Measurements from ENCODE around the gene PRXL2A. TPM values are rescaled to one million over a fixed set of nuclear protein-coding genes. Genes with fewer than 3 reads are reported as not detected.

The PRXL2A gene, protein sequence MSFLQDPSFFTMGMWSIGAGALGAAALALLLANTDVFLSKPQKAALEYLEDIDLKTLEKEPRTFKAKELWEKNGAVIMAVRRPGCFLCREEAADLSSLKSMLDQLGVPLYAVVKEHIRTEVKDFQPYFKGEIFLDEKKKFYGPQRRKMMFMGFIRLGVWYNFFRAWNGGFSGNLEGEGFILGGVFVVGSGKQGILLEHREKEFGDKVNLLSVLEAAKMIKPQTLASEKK
- 43.9 to 47.6 TPM (median 45.0 TPM) in 5 replicates for total RNA-seq (2022; extraction: Qiagen RNA extraction)

DNA sequence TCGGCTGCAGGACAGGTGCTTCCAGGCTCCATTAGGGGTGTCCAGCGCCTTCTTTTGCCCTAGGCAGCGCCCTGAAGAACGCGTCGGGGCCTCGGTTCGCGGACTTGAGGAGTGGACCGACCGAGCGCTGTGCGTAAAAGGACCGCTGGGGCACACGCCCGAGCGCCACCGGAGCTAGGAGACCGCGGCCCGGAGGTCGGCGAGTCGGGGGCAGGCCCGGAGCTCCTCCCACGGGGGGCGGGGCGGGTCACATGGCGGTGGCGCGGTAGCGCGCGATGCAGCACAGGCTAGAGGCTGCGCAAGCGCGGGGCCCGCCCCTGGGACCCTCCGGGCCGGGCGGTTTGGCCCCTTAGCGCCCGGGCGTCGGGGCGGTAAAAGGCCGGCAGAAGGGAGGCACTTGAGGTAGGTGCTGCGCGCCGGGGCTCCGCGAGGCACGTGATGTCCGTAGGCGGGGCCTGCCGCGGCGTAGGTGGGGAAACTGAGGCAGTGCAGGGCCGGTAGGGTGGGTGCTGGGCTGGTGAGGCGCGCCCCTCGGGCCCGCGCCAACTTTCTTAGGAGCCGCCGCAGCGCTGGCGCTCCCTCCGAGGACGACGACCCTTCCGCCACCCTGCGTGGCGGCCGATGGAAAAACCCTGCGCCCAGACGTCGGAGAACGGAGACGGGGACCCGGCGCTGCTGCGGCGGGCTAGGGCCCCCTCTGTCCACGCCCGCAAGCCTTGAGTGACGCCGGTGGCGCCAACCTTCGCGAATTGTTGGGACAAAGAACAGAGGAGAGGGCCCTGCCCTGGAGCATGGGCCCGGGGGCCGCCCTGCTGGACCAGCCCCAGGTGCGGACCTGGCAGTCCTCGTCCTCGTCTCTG, at the start of gene PRXL2A:
Gene PRXL2A, plus strand, starts transcription at position 310 of the 860 bp plus-strand sequence. CDS start 11,917 bp downstream, outside the sequence.

DNA sequence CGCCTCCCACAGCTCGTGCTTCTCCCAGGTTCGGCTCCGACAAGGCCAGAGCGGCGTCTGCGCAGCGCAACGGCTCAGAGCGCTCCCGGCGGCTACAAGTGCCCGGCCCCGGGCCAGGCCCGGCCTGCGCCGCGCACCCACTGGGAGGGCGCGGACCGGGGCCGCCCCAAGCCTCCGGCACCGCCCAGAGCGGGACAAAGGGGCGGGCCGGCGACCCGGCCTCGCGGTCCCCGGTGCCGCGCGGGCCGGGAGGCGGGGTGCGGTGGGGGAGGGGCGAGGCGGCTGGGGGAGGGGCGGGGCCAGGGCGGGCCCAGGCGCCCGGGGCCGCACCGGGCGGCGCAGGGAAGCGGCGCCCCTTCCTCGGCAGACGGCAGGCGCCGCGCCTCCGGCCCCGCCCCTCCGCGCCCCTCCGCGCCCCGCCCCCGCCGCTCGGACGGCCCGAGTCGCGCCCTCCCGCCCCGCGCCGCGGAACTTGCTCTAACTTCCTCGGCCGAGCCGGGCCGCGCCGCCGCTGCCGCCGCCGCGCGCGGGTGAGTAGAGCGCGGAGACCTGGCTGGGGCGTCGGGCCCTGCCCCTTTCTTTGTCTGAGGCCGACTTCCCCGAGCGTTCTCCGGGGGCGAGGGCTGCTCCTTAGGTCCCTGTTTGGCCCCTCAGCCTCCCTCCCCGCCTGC, 45.6 kb downstream of the PRXL2A start, which contains the start of gene TSPAN14:
Gene TSPAN14, plus strand, starts transcription at position 469 of the 671 bp plus-strand sequence. CDS start 34,924 bp downstream, outside the sequence.

Other genes with a start within 250 kb of the PRXL2A start
- gene ANXA11, start 203.0 kb upstream of the PRXL2A start, total RNA-seq (2022; extraction: Qiagen RNA extraction) = 181 to 239 TPM (median 229 TPM) in 5 replicates
- gene MAT1A, start 118.9 kb upstream of the PRXL2A start, total RNA-seq (2022; extraction: Qiagen RNA extraction) = 0.04 to 0.11 TPM (median 0.04 TPM) in 5 replicates
- gene DYDC1, start 51.8 kb upstream of the PRXL2A start, total RNA-seq (2022; extraction: Qiagen RNA extraction) = not detected in 5 replicates
- 0.05 to 0.06 TPM in 2 of 5 replicates, not detected in the others for gene DYDC2, start 51.8 kb upstream of the PRXL2A start, total RNA-seq (2022; extraction: Qiagen RNA extraction)
- 89.2 to 130 TPM (median 126 TPM) in 5 replicates for gene TSPAN14, start 45.8 kb downstream of the PRXL2A start, total RNA-seq (2022; extraction: Qiagen RNA extraction)
- gene SH2D4B, start 129.4 kb downstream of the PRXL2A start, total RNA-seq (2022; extraction: Qiagen RNA extraction) = 0.05 to 0.19 TPM (median 0.07 TPM) in 5 replicates

Measured in A549 treated with dexamethasone at 1 μM for 4 hours (cell line).